HG03575 (cell line): ENCODE results near the gene TBL1XR1.
"Not testable (repeated sequence)": the region's sequence is repeated elsewhere in the genome, so short reads cannot be mapped to it uniquely, and the experiment has no call there.

Experiments
- ATAC-seq: cut with Tn5 transposase; IDR thresholded peaks from one replicate; pipeline ENCODE4 v1.9.1; 2021; ENCODE audit not compliant: unreplicated experiment, insufficient number of reproducible peaks, low FRiP score; ENCODE audit errors: extremely low read depth

TBL1XR1 gene

GRCh38 chr3:177210744-177211502, 13.6 kb upstream of the TBL1XR1 start:
- no peak for ATAC-seq

GRCh38 chr3:177209509-177209908, 12.2 kb upstream of the TBL1XR1 start:
- no peak for ATAC-seq

- ATAC-seq = no peak
These were observed 11.5 kb upstream of the TBL1XR1 start for GRCh38 chr3:177208781-177209180.

- ATAC-seq = no peak
These were observed 10.9 kb upstream of the TBL1XR1 start for GRCh38 chr3:177208223-177208622.

- ATAC-seq = no peak
These were observed 9.7 kb upstream of the TBL1XR1 start for GRCh38 chr3:177206936-177207335.

GRCh38 chr3:177203689-177204395, 6.6 kb upstream of the TBL1XR1 start:
- no peak for ATAC-seq

- ATAC-seq = not testable (repeated sequence)
These were observed 5.7 kb upstream of the TBL1XR1 start for GRCh38 chr3:177203016-177203415.

- peak; percentile 84 for ATAC-seq
These were observed 4.6 kb upstream of the TBL1XR1 start for GRCh38 chr3:177201700-177202397.

- no peak for ATAC-seq
These were observed 2.0 kb upstream of the TBL1XR1 start for GRCh38 chr3:177199206-177199760.

- ATAC-seq = no peak
These were observed 612 bp upstream of the TBL1XR1 start for GRCh38 chr3:177197727-177198460.

GRCh38 chr3:177196456-177197040, 734 bp downstream of the TBL1XR1 start:
- ATAC-seq = no peak

- no peak for ATAC-seq
These were observed 1.2 kb downstream of the TBL1XR1 start for GRCh38 chr3:177196008-177196455.

GRCh38 chr3:177195242-177195991, 1.9 kb downstream of the TBL1XR1 start:
- ATAC-seq = no peak

- ATAC-seq = no peak
These were observed 3.0 kb downstream of the TBL1XR1 start for GRCh38 chr3:177194299-177194698.

- ATAC-seq = no peak
These were observed 3.5 kb downstream of the TBL1XR1 start for GRCh38 chr3:177193688-177194268.

- ATAC-seq = not testable (repeated sequence)
These were observed 4.0 kb downstream of the TBL1XR1 start for GRCh38 chr3:177193275-177193674.
